Fibroblast of villous mesenchyme (primary cell): ENCODE measurements around the gene RIT2. TPM values are rescaled to one million over a fixed set of nuclear protein-coding genes. Genes with fewer than 3 reads are reported as not detected.
A peak's percentile ranks its signal among the peaks of the same experiment; 100 is the strongest.
"Not testable (repeated sequence)": the region's sequence is repeated elsewhere in the genome, so short reads cannot be mapped to it uniquely, and the experiment has no call there.

Experiments used
- DNase-seq: peaks from one replicate; pipeline ENCODE4 v3.0.0-alpha.2; 2010; ENCODE audit warnings: low read depth
- H3K4me3 ChIP-seq: 2 replicates; pipeline ENCODE4 v1.5.1; 2011; ENCODE audit warnings: low read depth, mild to moderate bottlenecking, low read length
- total RNA-seq: library from RNA; depleted of rRNA; stranded (reverse); fragments of >200 nt; gene quantifications from 2 replicates; pipeline ENCODE4 v1.2.3, GENCODE V29; 2012
- TF ChIP-seq, protein P1 (sequence below): IDR thresholded peaks from 2 replicates; pipeline ENCODE4 v1.5.1; 2012; ENCODE audit warnings: low read depth, mild to moderate bottlenecking, low read length; ENCODE audit not compliant: insufficient read depth

RIT2 gene
- total RNA-seq, 1 donor: not detected

DNA sequence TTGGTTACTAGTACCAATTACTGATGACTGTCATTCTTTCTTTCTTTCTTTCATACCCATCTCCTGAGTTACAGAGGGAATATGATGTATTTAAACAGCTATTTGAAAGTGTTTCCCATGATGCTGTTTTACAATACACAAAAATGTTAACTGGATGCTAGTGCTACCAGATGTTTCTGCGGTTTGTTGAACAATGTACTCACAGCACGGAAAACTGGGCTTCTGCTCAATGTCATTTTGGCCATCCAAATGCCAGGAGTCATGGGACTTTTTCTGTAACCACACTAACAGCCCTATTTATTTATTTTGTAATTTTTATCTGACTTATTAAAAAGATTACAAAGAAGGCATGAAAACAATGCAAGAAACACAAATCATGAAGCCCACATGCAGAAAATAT lies 313.8 kb downstream of the RIT2 start:
- TF ChIP-seq, protein P1, sequence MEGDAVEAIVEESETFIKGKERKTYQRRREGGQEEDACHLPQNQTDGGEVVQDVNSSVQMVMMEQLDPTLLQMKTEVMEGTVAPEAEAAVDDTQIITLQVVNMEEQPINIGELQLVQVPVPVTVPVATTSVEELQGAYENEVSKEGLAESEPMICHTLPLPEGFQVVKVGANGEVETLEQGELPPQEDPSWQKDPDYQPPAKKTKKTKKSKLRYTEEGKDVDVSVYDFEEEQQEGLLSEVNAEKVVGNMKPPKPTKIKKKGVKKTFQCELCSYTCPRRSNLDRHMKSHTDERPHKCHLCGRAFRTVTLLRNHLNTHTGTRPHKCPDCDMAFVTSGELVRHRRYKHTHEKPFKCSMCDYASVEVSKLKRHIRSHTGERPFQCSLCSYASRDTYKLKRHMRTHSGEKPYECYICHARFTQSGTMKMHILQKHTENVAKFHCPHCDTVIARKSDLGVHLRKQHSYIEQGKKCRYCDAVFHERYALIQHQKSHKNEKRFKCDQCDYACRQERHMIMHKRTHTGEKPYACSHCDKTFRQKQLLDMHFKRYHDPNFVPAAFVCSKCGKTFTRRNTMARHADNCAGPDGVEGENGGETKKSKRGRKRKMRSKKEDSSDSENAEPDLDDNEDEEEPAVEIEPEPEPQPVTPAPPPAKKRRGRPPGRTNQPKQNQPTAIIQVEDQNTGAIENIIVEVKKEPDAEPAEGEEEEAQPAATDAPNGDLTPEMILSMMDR: no peak
- H3K4me3 ChIP-seq: no peak overlapping the region
- DNase-seq: peak; percentile 52

DNA sequence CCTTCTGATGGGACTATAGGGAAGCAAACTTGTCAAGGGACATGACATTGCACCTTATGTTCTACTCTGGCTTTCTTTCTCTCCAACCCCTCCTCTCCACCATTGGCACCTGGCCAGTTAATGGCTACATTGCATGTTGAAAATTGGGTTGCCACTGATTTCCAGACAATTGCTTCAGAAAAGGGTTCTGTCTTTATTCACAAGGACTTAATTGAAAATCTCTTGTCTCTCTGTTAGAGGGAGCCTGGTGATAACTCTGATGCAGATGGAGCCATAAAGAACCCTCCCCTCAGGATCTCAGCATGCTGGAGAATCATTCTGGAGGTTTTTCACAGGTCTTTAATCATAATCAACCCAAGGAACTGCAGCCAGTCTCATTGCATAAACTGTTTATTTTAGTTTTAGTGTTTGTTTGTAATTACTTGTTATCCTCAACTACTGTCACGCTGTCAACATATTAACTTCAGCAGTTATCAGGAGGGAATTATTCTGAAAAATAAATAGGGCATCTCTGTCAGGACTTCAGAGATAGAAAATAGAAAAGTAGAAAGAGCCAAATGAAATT lies 316.8 kb downstream of the RIT2 start:
- no peak for DNase-seq
- TF ChIP-seq, protein P1: no peak
- H3K4me3 ChIP-seq: no peak overlapping the region

DNA sequence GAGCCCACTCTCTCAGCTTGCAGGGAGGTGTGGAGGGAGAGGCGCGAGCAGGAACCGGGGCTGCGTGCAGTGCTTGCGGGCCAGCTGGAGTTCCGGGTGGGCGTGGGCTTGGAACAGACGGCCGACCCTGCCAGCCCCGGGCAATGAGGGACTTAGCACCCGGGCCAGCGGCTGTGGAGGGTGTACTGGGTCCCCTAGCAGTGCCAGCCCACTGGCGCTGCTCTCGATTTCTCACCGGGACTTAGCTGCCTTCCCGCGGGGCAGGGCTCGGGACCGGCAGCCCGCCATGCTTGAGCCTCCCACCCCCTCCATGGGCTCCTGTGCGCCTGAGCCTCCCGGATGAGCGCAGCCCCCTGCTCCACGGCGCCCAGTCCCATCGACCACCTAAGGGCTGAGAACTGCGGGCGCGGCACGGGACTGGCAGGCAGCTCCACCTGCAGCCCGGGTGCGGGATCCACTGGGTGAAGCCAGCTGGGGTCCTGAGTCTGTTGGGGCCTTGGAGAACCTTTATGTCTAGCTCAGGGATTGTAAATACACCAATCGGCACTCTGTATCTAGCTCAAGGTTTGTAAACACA lies 320.2 kb downstream of the RIT2 start:
- DNase-seq, H3K4me3 ChIP-seq: not testable (repeated sequence)

DNA sequence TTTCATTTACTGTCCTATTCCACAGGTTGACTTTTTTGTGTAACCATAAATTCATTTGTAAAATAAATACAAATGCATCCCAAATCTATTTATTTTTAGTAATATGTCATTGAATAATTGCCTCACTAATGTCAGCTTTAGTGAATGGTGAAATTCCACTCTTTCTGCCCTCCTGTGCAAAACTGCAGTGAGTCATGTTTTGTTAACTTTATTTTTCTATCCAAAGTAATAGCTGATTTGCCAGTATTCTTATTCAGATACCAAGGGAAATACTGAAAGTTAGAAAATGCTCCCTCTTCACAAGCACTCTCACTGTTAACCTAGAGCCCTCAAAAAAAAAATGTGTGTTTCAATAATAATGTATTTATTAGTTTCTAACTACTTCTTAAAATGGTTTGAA lies 322.8 kb downstream of the RIT2 start:
- no peak overlapping the region for H3K4me3 ChIP-seq
- TF ChIP-seq, protein P1: no peak
- no peak for DNase-seq

DNA sequence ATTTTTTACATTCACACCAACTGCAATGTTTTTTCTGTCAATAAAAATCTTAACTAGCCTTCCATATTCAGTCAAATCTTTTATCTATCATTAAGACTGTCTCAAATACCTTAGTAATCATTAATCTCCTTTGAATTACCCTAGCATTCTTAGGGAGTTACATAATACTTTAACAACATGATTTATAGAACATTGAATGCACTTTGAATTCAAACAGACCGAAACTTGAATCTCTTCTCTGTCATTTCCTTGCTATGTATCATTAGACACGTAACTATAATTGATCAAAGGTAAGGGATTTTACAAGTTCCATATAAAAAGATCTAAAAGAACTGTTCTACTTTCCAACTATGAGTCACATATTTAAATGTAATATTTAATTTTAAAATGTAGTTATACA lies 330.9 kb downstream of the RIT2 start:
- no peak overlapping the region for H3K4me3 ChIP-seq
- no peak for DNase-seq
- TF ChIP-seq, protein P1: no peak

DNA sequence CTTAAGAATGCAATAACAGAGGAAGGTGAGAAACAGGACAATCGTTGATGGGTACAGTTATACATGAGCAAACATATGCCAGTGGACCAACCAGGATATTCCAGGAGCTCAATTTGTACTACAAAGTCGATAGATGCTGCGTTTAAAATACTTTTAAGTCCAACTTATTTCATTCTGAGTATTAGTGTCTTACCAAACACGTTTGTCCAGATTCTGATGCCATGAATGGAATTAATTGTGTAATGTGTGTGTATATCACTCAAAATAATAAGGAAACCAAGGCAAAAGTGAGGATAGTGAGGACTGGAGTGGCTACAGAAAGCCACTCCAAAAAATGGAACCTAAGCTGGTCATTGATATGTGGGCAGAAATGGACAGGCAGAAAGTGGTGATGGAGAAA lies 332.6 kb downstream of the RIT2 start:
- TF ChIP-seq, protein P1: no peak
- H3K4me3 ChIP-seq: no peak overlapping the region
- DNase-seq: no peak

DNA sequence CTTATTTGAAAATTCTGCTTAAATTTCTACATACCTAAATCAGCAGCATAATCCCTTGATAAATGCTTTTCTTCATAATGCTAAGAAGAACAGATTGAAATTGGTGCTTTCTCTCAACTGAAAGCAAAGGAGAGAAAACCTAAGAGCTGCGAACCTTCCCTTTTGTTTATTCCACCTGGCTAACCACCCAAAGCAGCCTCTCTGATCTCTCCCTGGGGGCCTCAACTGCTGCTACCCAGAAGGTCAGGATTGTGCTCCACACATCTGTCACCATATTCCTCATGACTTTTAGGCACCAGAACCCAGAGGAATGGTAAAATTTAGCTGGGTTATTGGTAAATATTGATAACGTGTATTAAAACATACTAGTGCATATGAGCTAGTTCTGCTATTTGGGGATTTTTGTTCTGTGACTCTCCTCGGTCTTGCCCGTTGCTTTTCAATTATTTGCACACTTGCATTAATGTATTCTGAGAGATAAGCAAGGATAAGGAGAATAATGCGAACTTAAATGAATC lies 334.1 kb downstream of the RIT2 start:
- no peak for DNase-seq
- H3K4me3 ChIP-seq: no peak overlapping the region
- TF ChIP-seq, protein P1: no peak
